ENCODE data around the gene DNAJA3.
A peak's percentile ranks its signal among the peaks of the same experiment; 100 is the strongest.

Gene DNAJA3

GRCh38 chr16:4407543-4408322 is 17.9 kb upstream of the DNAJA3 start:
- DNase-seq: peak in 1 of 5 donors; percentile 7

DNA sequence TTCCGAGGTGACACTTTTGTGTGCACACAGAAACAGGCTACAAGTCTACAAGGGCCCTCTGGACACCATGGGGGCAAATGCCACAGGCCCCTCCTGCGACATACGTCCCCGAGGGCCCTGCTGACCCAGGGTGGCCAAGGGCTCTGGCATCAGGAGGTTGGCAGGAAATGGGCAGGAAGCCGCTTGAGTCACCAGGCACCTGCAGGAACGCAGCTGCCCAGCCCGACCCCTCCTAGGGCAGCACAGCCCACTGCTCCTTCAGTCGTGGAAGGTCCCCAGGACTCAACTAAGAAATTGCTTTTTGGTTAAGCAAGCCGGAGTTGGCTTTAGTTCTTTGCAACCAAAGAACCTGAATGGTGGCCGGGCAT is 17.4 kb upstream of the DNAJA3 start:
- no peak for DNase-seq

DNA sequence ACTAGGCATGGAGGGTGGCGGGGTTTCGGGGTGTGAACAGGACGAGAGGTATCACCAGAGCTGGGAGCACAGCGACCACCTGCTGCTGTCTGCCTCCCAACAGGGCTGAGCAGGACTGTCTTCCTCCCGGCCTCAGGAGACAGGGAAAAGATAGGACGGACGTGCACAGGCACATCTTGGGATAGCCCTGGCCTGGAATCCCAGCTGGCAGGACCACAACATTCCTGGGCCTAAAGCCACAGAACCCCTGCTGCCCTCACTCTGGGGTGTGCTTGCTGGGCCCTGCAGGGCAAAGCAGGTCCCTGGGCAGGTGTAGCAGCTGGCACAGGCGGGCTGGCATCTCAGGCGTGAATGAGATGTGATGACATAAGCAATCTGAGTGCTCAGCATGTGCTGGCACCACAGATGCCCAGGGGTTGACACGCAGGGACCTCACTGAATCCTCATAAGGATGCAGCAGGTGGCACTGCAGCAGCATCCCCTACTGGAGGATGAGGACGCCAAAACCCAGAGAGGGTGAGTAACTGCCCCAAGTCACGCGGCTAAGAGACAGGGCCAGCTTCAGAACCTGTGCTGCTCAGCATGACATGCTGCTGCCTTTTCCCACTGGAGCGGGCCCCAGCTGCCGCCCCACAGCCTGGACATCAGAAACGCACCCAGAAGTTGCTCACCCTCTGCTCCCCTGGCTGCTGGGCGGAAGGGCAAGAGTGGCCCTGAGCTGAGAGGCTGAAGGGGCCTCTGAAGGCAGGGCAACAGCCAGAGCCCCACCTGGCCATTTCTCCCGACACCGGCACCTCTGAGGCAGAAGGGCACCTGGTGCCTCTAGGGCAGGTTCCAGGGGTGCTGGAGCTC is 16.4 kb upstream of the DNAJA3 start:
- DNase-seq: no peak

GRCh38 chr16:4410335-4411075 is 15.2 kb upstream of the DNAJA3 start:
- no peak for DNase-seq

- no peak for DNase-seq
These were observed 14.0 kb upstream of the DNAJA3 start for GRCh38 chr16:4411684-4412083.

DNA sequence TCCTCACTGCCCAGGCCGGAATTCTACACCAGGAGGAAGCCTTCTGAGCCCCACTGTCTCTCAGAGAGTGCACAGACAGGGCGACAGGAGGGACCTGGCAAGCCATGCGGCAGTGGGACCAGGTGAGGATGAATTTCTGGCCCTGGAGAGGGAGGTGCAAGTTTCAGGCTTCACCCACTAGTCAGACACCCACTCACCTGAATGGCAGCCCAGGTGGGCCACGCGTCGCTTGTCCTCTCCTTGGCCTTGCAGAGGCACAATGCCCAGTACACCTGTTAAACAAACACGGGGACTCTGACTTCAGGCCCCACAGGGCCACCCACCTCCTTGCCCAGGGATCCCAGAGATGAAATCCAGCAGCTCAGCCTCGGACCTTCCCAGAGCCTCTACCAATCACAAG is 13.5 kb upstream of the DNAJA3 start:
- no peak for DNase-seq

DNA sequence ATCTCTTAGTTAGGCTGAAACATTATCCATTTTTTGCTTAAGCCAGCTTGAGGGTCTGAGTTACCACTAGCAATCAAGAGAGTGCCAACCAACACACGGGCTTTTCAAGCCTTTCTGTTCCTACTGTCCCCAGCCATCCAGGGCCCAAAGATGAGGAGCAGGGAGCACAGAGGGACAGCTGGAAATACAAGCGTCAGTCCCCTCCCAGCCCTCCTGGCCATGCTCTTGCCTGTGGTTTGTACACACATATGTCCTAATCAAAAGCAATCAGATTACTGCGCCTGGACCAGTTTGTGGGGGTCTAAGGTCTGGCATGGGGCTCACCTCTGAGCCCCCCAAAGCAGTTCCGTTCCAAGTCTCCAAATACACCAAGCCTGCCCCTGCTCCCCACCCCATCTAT is 12.8 kb upstream of the DNAJA3 start:
- DNase-seq: no peak

GRCh38 chr16:4414187-4414917 is 11.3 kb upstream of the DNAJA3 start:
- DNase-seq: peak; percentile 65 to 96 (median 80)

GRCh38 chr16:4415538-4416199 is 10.0 kb upstream of the DNAJA3 start:
- peak; percentile 47 to 77 (median 54) for DNase-seq

DNA sequence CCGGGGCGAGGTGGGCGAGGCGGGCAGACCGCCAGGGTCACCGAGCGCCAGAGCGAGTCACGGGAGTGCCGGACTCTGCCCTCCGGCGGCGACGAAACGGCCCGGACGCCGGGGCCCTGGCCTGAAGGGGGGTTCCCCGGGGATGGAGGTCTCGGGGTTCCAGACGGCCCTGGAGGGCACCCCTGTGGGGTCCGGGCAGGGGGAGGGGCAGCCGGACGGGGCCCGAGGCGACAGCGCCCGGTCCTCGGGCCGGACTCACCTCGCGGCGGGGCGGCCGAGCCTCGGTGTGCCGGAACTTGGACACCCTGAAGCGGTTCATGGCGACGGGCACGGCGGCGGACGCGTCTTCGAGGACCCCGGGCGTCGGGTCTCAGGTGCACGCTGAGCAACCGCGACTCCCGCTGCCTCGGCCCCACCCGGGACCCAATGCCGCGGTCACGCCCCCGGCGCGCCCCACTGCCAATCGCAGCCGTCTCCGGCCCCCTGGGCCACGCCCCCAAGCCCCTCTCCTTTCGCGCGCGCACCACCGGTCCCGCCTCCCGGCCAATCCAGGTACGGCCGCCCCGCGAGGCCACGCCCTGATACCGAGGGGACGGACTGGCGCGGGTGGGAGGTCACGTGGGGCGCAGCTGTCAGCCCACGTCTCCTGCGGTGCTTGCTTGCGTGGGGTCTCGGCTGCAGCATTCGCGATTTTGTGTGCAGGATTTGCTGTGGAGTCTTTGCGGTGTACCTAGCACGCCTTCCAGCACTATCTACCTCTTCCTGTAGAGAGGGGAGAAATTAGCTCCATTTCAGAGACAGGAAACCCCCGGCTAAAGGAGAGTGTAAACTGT is 9.3 kb upstream of the DNAJA3 start, which contains the start of gene CORO7:
Gene CORO7, minus strand, starts transcription at position 397 of the 833 bp plus-strand sequence. Its CDS starts 78 bp downstream, at position 319.
- DNase-seq: peak; percentile 97 to 100 (median 98)

- no peak for DNase-seq
These were observed 6.2 kb upstream of the DNAJA3 start for GRCh38 chr16:4419402-4419959.

DNA sequence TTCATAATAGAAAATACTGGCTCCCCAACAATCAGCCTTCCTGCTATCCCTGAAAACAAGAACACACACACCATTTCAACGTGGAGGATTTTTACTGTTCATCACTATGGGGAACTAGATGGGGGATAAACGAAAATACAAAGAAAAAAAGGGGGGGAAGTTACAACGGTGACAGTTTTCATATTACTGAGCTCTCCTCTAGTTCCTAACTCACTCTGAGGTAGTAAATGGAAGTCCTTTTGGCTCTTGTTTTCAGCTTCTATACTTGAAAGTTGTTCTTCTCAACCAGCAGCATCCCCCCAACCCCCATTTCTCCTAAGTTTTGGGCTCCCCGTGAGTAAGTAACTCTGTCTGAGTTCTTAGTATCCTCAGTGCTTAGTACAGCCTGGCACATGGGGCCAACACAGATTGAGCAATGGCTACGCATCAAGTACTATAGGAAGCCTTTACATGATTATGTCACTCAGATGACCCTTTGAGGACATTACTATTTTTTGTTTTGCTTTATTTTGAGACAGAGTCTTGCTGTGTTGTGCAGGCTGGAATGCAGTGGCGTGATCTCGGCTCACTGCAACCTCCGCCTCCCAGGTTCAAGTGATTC is 5.1 kb upstream of the DNAJA3 start:
- no peak for DNase-seq

- DNase-seq: no peak
These were observed 485 bp downstream of the DNAJA3 start for GRCh38 chr16:4426021-4426684.

DNA sequence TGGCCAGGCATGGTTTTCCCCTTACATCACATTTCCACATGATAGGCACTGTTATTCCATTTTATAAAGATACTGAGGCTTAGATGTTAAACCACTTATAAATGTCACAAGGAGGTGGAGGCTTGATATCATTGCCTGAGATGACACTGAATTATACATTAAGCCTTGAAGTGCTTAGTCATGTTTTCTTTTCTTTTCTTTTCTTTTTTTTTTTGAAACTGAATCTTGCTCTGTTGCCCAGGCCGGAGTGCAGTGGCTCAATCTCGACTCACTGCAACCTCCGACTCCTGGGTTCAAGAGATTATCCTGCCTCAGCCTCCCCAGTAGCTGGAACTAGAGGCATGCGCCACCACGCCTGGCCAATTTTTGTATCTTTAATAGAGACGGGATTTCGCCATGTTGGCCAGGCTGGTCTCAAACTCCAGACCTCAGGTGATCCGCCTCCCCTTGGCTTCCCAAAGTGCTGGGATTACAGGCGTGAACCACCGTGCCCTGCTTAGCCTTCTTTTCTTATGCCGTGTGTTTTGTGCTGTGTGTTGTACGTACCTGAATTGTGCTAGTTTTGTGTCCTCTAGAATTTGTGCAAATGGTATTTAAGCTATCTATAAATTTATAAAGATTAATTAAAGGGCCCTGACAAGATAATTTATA is 1.2 kb downstream of the DNAJA3 start:
- DNase-seq: no peak

DNA sequence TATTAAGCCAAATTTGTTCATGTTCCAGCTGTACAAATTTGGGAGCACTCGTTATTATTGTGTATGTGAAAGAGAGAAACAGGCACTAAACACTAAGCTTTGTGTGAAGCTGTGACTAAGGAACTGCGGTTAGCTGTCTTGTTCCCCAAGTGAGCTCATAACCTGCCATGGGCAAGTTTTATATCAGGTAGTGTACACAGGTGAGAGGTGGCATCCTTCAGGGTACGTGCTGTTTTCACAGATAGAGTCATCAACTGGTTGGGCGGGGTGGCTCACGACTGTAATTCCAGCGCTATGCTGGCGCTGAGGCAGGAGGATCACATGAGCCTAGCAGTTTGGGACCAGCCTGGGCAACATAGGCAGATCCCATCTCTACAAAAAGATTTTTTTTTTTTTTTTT is 2.8 kb downstream of the DNAJA3 start:
- DNase-seq: no peak

DNA sequence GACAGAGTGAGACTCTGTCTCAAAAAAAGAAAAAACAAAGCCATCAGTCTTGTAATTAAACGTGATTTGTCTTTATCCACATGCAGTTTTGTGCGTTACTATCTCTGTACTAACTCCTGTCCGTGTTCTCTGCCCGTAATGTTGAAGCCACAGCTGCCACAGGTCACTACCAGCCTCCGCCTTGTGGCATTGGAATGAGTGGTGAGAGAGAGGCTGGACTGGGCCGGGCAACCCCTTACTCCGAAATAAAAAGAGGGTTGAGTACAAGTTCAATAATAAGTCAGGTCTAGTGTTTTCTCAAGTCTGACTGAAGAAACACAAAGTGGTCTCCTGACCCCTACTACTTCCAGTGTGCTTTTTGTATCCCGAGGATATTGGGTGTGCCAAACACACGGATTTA is 5.4 kb downstream of the DNAJA3 start:
- no peak for DNase-seq

DNA sequence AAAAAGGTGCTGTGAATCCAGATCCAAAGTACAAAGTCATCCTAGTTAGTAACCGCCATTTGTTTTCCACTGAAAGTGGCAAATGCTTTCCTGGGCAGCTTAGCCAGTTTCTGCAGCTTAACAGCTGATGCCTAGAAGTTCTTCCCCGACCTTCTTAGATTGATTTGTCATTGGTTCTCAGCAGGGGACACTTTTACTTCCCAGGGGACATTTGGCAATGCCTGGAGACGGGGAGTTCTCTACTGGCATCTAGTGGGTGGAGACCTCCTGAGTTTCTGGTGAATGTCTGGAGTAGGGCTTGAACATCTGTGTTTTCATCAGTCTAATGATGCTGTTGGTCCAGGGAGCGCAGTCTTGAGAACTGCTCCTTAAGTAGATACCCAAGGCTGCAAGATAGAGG is 7.6 kb downstream of the DNAJA3 start:
- DNase-seq: no peak

GRCh38 chr16:4433914-4434787 is 8.5 kb downstream of the DNAJA3 start:
- no peak for DNase-seq
